H1 (cell line): Measurements from ENCODE around the gene VENTX. TPM values are rescaled to one million over a fixed set of nuclear protein-coding genes. Genes with fewer than 3 reads are reported as not detected.

Experiments
- CTCF ChIA-PET: fragments of 300-600 bp; sonication (Branson Sonifier 250); formaldehyde crosslinking; loops from one replicate; lab custom pipeline; 2021; ENCODE audit not compliant: partially characterized antibody; lab: Charles Lee
- POLR2A ChIA-PET: fragments of 300-600 bp; sonication (Branson Sonifier 250); formaldehyde crosslinking; loops from one replicate; lab custom pipeline; 2021; ENCODE audit warnings: inconsistent platforms; ENCODE audit not compliant: partially characterized antibody; lab: Charles Lee
- DNase-seq, 2 experiments: peaks; one replicate each; pipeline versions ENCODE4 v3.0.0 to v3.0.0-alpha.2; 2010 to 2022; ENCODE audit warnings: low spot score in 2 of 2, low read depth in 1 of 2, mixed read lengths in 1 of 2
- FAIRE-seq: peaks from 2 replicates; lab custom pipeline; 2011; peaks lifted over from hg19 to GRCh38; lab: Jason Lieb, UNC
- H2AFZ ChIP-seq: 2 replicates; pipeline ENCODE4 v1.8.1; 2012; ENCODE audit warnings: low read length, inconsistent platforms
- H2AK5ac ChIP-seq: 2 replicates; pipeline ENCODE4 v1.6.1; 2013; ENCODE audit warnings: low read depth, low read length
- H2BK120ac ChIP-seq: replicated peaks from 2 replicates; pipeline ENCODE3; 2013; ENCODE audit warnings: low read depth, low read length, inconsistent platforms
- H2BK12ac ChIP-seq: 2 replicates; pipeline ENCODE4 v1.6.1; 2013; ENCODE audit warnings: low read depth, low read length
- H2BK15ac ChIP-seq: 2 replicates; pipeline ENCODE4 v1.6.1; 2013; ENCODE audit warnings: low read length
- H2BK20ac ChIP-seq: 2 replicates; pipeline ENCODE4 v1.6.1; 2013; ENCODE audit warnings: low read length
- H2BK5ac ChIP-seq: 2 replicates; pipeline ENCODE4 v1.6.1; 2013; ENCODE audit warnings: low read depth, low read length
- H3K14ac ChIP-seq: 2 replicates; pipeline ENCODE4 v1.6.1; 2013; ENCODE audit warnings: inconsistent platforms; ENCODE audit not compliant: insufficient read length
- H3K18ac ChIP-seq: 2 replicates; pipeline ENCODE4 v1.6.1; 2013; ENCODE audit warnings: low read length; ENCODE audit errors: extremely low read depth
- H3K23ac ChIP-seq: 2 replicates; pipeline ENCODE4 v1.6.1; 2013; ENCODE audit warnings: inconsistent platforms; ENCODE audit not compliant: insufficient read length
- H3K23me2 ChIP-seq: 2 replicates; pipeline ENCODE4 v1.6.1; 2013; ENCODE audit warnings: low read depth, low read length
- H3K27ac ChIP-seq: 2 replicates; pipeline ENCODE4 v1.6.1; 2011; ENCODE audit warnings: low read depth, low read length, inconsistent platforms
- H3K27me3 ChIP-seq, 4 experiments: replicated peaks in 1 of 4; 1 replicate in 1 of 4; 2 replicates in 3 of 4; pipeline versions ENCODE4 v1.6.1 to v1.8.1; 2011 to 2013; ENCODE audit warnings: low read length in 3 of 4, mild to moderate bottlenecking in 3 of 4, inconsistent platforms in 2 of 4, mixed read lengths in 2 of 4, moderate library complexity in 1 of 4; ENCODE audit not compliant: control insufficient read depth in 3 of 4, insufficient read depth in 3 of 4; ENCODE audit errors: extremely low read depth in 1 of 4
- H3K36me3 ChIP-seq, 4 experiments: 2 replicates each; pipeline versions ENCODE4 v1.6.1 to v1.8.1; 2011 to 2013; ENCODE audit warnings: mild to moderate bottlenecking in 4 of 4, low read length in 3 of 4, moderate library complexity in 2 of 4, control low read depth in 1 of 4, inconsistent platforms in 1 of 4; ENCODE audit not compliant: insufficient read depth in 4 of 4, control insufficient read depth in 2 of 4
- H3K4ac ChIP-seq: replicated peaks from 2 replicates; pipeline ENCODE3; 2013; ENCODE audit warnings: low read length, low read depth, mixed read lengths, inconsistent platforms; ENCODE audit not compliant: insufficient read length
- H3K4me1 ChIP-seq, 4 experiments: replicated peaks in 1 of 4; 1 replicate in 1 of 4; 2 replicates in 3 of 4; pipeline versions ENCODE4 v1.6.1 to v1.8.1; 2011 to 2013; ENCODE audit warnings: low read length in 3 of 4, inconsistent platforms in 2 of 4, mixed read lengths in 1 of 4; ENCODE audit not compliant: insufficient read depth in 4 of 4, control insufficient read depth in 3 of 4
- H3K4me2 ChIP-seq, 2 experiments: 2 replicates each; pipeline versions ENCODE4 v1.6.1 to v1.8.1; 2011 to 2013; ENCODE audit warnings: low read depth in 2 of 2, low read length in 2 of 2, control low read depth in 1 of 2, inconsistent platforms in 1 of 2, mild to moderate bottlenecking in 1 of 2; ENCODE audit not compliant: insufficient read depth in 1 of 2
- H3K4me3 ChIP-seq, 4 experiments: fragments of 200-600, 300-600 bp in 1 of 4; sonication (generic), shearing (Covaris generic), sonication (Bioruptor Twin) in 1 of 4; 2 replicates each; pipeline versions ENCODE4 v1.5.1 to v1.8.1; 2011 to 2016; ENCODE audit warnings: low read length in 4 of 4, low read depth in 3 of 4, control low read depth in 2 of 4, inconsistent platforms in 2 of 4, mild to moderate bottlenecking in 2 of 4, mixed read lengths in 1 of 4, moderate library complexity in 1 of 4; ENCODE audit not compliant: insufficient read depth in 2 of 4; ENCODE audit errors: extremely low read depth in 1 of 4
- H3K56ac ChIP-seq: replicated peaks from 2 replicates; pipeline ENCODE3; 2013; ENCODE audit warnings: low read depth, mild to moderate bottlenecking, mixed read lengths, low read length, inconsistent platforms; ENCODE audit not compliant: insufficient read length
- H3K79me1 ChIP-seq: 2 replicates; pipeline ENCODE4 v1.6.1; 2013; ENCODE audit warnings: low read depth, low read length, control low read depth
- H3K79me2 ChIP-seq, 2 experiments: 2 replicates each; pipeline versions ENCODE4 v1.6.1 to v1.8.1; 2012 to 2013; ENCODE audit warnings: low read length in 2 of 2, mild to moderate bottlenecking in 2 of 2, inconsistent platforms in 1 of 2; ENCODE audit not compliant: insufficient read depth in 2 of 2, control insufficient read depth in 1 of 2
- H3K9ac ChIP-seq, 4 experiments: replicated peaks in 1 of 4; 1 replicate in 1 of 4; 2 replicates in 3 of 4; pipeline versions ENCODE4 v1.6.1 to v1.8.1; 2011 to 2013; ENCODE audit warnings: low read depth in 3 of 4, low read length in 3 of 4, control low read depth in 2 of 4, mild to moderate bottlenecking in 2 of 4, moderate library complexity in 2 of 4, inconsistent platforms in 1 of 4; ENCODE audit errors: extremely low read depth in 1 of 4
- H3K9me3 ChIP-seq, 2 experiments: 2 replicates each; pipeline versions ENCODE4 v1.6.1 to v1.8.1; 2012 to 2013; ENCODE audit warnings: mild to moderate bottlenecking in 2 of 2, moderate library complexity in 2 of 2, control low read depth in 1 of 2, inconsistent platforms in 1 of 2, low read depth in 1 of 2, low read length in 1 of 2, mixed read lengths in 1 of 2; ENCODE audit not compliant: insufficient read depth in 2 of 2
- H4K20me1 ChIP-seq, 2 experiments: replicated peaks in 1 of 2; 2 replicates each; pipeline versions ENCODE3 to v1.8.1; 2011 to 2013; ENCODE audit warnings: inconsistent platforms in 2 of 2, low read length in 2 of 2, mild to moderate bottlenecking in 1 of 2; ENCODE audit not compliant: insufficient read depth in 2 of 2, control insufficient read depth in 1 of 2
- H4K5ac ChIP-seq: 2 replicates; pipeline ENCODE4 v1.6.1; 2013; ENCODE audit warnings: low read length, low read depth, mixed read lengths, inconsistent platforms; ENCODE audit not compliant: insufficient read length
- H4K8ac ChIP-seq: 2 replicates; pipeline ENCODE4 v1.8.0; 2013; ENCODE audit warnings: mild to moderate bottlenecking, moderate library complexity, low read length, inconsistent platforms; ENCODE audit not compliant: insufficient read depth; ENCODE audit errors: extremely low read depth
- H4K91ac ChIP-seq: replicated peaks from 2 replicates; pipeline ENCODE3; 2013; ENCODE audit warnings: low read length, mixed read lengths, inconsistent platforms; ENCODE audit not compliant: insufficient read length
- ASH2L ChIP-seq: fragments of 200-600, 300-600 bp; sonication (generic); IDR thresholded peaks from one replicate; pipeline ENCODE4 v1.7.1; 2017; ENCODE audit warnings: low read length
- NANOG ChIP-seq: IDR thresholded peaks from 2 replicates; pipeline ENCODE4 v1.6.1; 2011; ENCODE audit warnings: low read length, low read depth, mild to moderate bottlenecking, inconsistent platforms; ENCODE audit not compliant: insufficient read depth, poor library complexity, severe bottlenecking
- SUZ12 ChIP-seq: fragments of 200-600 bp; sonication (generic); IDR thresholded peaks from 2 replicates; pipeline ENCODE4 v1.6.1; 2012; ENCODE audit warnings: mild to moderate bottlenecking, inconsistent platforms, low read length, moderate library complexity, mixed read lengths
- TBP ChIP-seq: IDR thresholded peaks from 2 replicates; pipeline ENCODE4 v1.6.1; 2011; ENCODE audit warnings: low read depth, low read length, improper control_type of control experiment
- WGBS, 2 experiments: shearing (Covaris generic) in 1 of 2; methylation state at CpG; one replicate each; pipeline versions ENCODE4 v1.1.6 to v1.1.7; 2013 to 2015; ENCODE audit warnings: low lambda C conversion rate in 2 of 2, mixed read lengths in 2 of 2, inconsistent platforms in 1 of 2, low coverage in 1 of 2, missing lambda C conversion rate in 1 of 2; ENCODE audit not compliant: insufficient replicate concordance in 2 of 2, insufficient coverage in 1 of 2, insufficient read length in 1 of 2; ENCODE audit errors: extremely low coverage in 1 of 2, missing lambda C conversion rate in 1 of 2; 5-methylcytosine and 5-hydroxymethylcytosine counted together
- polyA plus RNA-seq, 7 experiments: library from polyadenylated mRNA; depleted of rRNA in 3 of 7; stranded (reverse) in 5 of 7; unstranded in 2 of 7; fragments of >200 nt in 5 of 7; fragments of 200-250 nt in 2 of 7; gene quantifications; 1 replicate in 5 of 7; 2 replicates in 1 of 7; 4 replicates in 1 of 7; pipeline versions ENCODE4 v1.2.1 to v1.2.3, GENCODE V29; 2011 to 2013; ENCODE audit warnings: missing spikeins in 2 of 7, mixed read lengths in 2 of 7
- total RNA-seq: library from RNA; stranded (reverse); fragmentation: NEBNext Ultra II Directional; extraction: Animal tissue kit (Norgen Biotek cat#: 25700); gene quantifications from 2 replicates; pipeline ENCODE4 v1.2.1, GENCODE V29; 2021

VENTX gene
- total and polyA plus RNA-seq, 2 of the 8 experiments (the other 6 are each of a cell fraction or from before 2014, with no cell fraction given), result 5.6 TPM

- Histone ChIP-seq H4K5ac (no peak overlapping the region), H3K14ac (no peak overlapping the region), H2AFZ (no peak overlapping the region), H3K4me2 (peak overlapping the region; percentile 52 to 91), H2BK5ac (peak overlapping the region; percentile 87; the same call in 1 of the 2 replicates), H3K4ac (no peak overlapping the region), H2BK15ac (no peak overlapping the region), H3K9me3 (peaks cover 0 to 8% of the 10 kb centered on the region in 2 experiments; a peak in 1 of 4 replicates), H3K27me3 (peaks cover 34 to 54% (median 51%) of the 10 kb centered on the region in 4 experiments), H3K4me3 (peak overlapping the region in 2 of 4 experiments; percentile 54 to 63; a peak in 2 of 8 replicates), H3K18ac (peak overlapping the region; percentile 97), H3K4me1 (peaks cover 0 to 35% (median 20%) of the 10 kb centered on the region in 4 experiments; a peak in 6 of 7 replicates), H3K23ac (no peak overlapping the region), H3K23me2 (peaks cover 13% of the 10 kb centered on the region; the same call in 1 of the 2 replicates), H4K20me1 (no peaks in the 10 kb centered on the region), H3K56ac (peak overlapping the region; percentile 26), H3K36me3 (peaks cover 0 to 12% (median 4%) of the 10 kb centered on the region in 4 experiments; a peak in 3 of 8 replicates), H2BK12ac (peak overlapping the region; percentile 87; the same call in 1 of the 2 replicates), H2AK5ac (peak overlapping the region; percentile 75; the same call in 1 of the 2 replicates), H3K27ac (no peak overlapping the region), H2BK120ac (no peak overlapping the region), H3K79me1 (no peaks in the 10 kb centered on the region; the same call in 1 of the 2 replicates), H3K9ac (no peak overlapping the region), H4K8ac (no peak overlapping the region), H2BK20ac (no peak overlapping the region; the same call in 1 of the 2 replicates), H4K91ac (peak overlapping the region; percentile 72), H3K79me2 (no peaks in the 10 kb centered on the region)
- WGBS, 2 experiments, result 52% methylated on average over 11 of the region's 11 CpGs; no CpG with 5 or more reads in 1 of the 2 experiments
- CTCF ChIA-PET, result interaction anchor here (0.8 to 1.3 kb wide), 3 partner anchors 14 to 765 kb away, joined by 3 to 4 read pairs (median 3); no protein-coding TSS in a partner anchor
- no peak for FAIRE-seq
- POLR2A ChIA-PET, result interaction anchor here (0.9 to 1.4 kb wide), 4 partner anchors 11 to 72 kb away, joined by 3 to 5 read pairs (median 4); no protein-coding TSS in a partner anchor
- TF ChIP-seq NANOG (peak; percentile 85), TBP (no peak), ASH2L (no peak), SUZ12 (peak; percentile 26; the same call in 1 of the 2 replicates)
- DNase-seq, result peak in 1 of 2 experiments; percentile 53
Observed at GRCh38 chr10:133231946-133232574, 5.6 kb upstream of the VENTX start.
